SK-N-SH (cell line): Measurements from ENCODE around the gene OR10V1. TPM values are rescaled to one million over a fixed set of nuclear protein-coding genes. Genes with fewer than 3 reads are reported as not detected.

ENCODE experiments used
- CTCF ChIA-PET: fragments of 300-600, 350-600 bp; formaldehyde crosslinking; extraction: SDS; loops from one replicate; lab custom pipeline; 2021; lab: Yijun Ruan, JAX
- POLR2A ChIA-PET: fragments of 350-600 bp; sonication (Branson Sonifier 250); formaldehyde crosslinking; extraction: SDS; loops from one replicate; lab custom pipeline; 2020; ENCODE audit warnings: antibody characterized with exemption, inconsistent platforms; lab: Yijun Ruan, JAX
- DNase-seq: peaks from one replicate; pipeline ENCODE4 v3.0.0; 2012
- H2AFZ ChIP-seq: fragments of 200-600 bp; sonication (generic); 2 replicates; pipeline ENCODE4 v1.8.1; 2016; ENCODE audit warnings: antibody characterized with exemption, mild to moderate bottlenecking, low read depth
- H3F3A ChIP-seq: fragments of 200-600 bp; sonication (generic); replicated peaks from 2 replicates; pipeline ENCODE3; 2016; ENCODE audit warnings: antibody characterized with exemption, mild to moderate bottlenecking; ENCODE audit not compliant: insufficient read depth
- H3K27ac ChIP-seq, 2 experiments: fragments of 200-500 bp in 1 of 2; fragments of 200-600 bp in 1 of 2; sonication (Bioruptor generic) in 1 of 2; sonication (generic), shearing (Covaris generic) in 1 of 2; 2 replicates each; pipeline versions ENCODE4 v1.5.1 to v1.6.1; 2014 to 2016; ENCODE audit warnings: low read depth in 2 of 2, inconsistent platforms in 1 of 2, low read length in 1 of 2, mild to moderate bottlenecking in 1 of 2, mixed read lengths in 1 of 2
- H3K27me3 ChIP-seq: fragments of 200-600 bp; sonication (generic), shearing (Covaris generic); 2 replicates; pipeline ENCODE4 v1.6.1; 2016; ENCODE audit warnings: mixed run types; ENCODE audit not compliant: insufficient read depth
- H3K36me3 ChIP-seq, 2 experiments: fragments of 200-500 bp in 1 of 2; fragments of 200-600 bp in 1 of 2; sonication (Bioruptor generic) in 1 of 2; sonication (generic) in 1 of 2; replicated peaks in 1 of 2; 2 replicates each; pipeline versions ENCODE3 to v1.5.1; 2014 to 2016; ENCODE audit warnings: low read length in 1 of 2, mild to moderate bottlenecking in 1 of 2; ENCODE audit not compliant: insufficient read depth in 2 of 2, control insufficient read depth in 1 of 2
- H3K4me1 ChIP-seq, 2 experiments: fragments of 200-500 bp in 1 of 2; fragments of 200-600 bp in 1 of 2; sonication (Bioruptor generic) in 1 of 2; sonication (generic), shearing (Covaris generic) in 1 of 2; 2 replicates each; pipeline versions ENCODE4 v1.5.1 to v1.6.1; 2014 to 2016; ENCODE audit warnings: low read depth in 1 of 2, low read length in 1 of 2, mixed run types in 1 of 2; ENCODE audit not compliant: insufficient read depth in 2 of 2, control insufficient read depth in 1 of 2
- H3K4me2 ChIP-seq: fragments of 200-600 bp; sonication (generic), shearing (Covaris generic); 2 replicates; pipeline ENCODE4 v1.6.1; 2017; ENCODE audit warnings: mixed run types
- H3K4me3 ChIP-seq, 2 experiments: fragments of 200-500 bp in 1 of 2; fragments of 200-600 bp in 1 of 2; sonication (Bioruptor generic) in 1 of 2; sonication (generic), shearing (Covaris generic) in 1 of 2; 2 replicates each; pipeline versions ENCODE4 v1.5.1 to v1.8.1; 2014 to 2016; ENCODE audit warnings: low read depth in 2 of 2, inconsistent platforms in 1 of 2, low read length in 1 of 2, mild to moderate bottlenecking in 1 of 2, mixed read lengths in 1 of 2, moderate library complexity in 1 of 2
- H3K79me2 ChIP-seq: fragments of 200-600 bp; sonication (generic); 2 replicates; pipeline ENCODE4 v1.8.1; 2017; ENCODE audit warnings: mild to moderate bottlenecking; ENCODE audit not compliant: insufficient read depth
- H3K9ac ChIP-seq: fragments of 200-600 bp; sonication (generic); 2 replicates; pipeline ENCODE4 v1.6.1; 2017; ENCODE audit warnings: mixed run types
- H3K9me2 ChIP-seq: fragments of 200-600 bp; sonication (generic); 2 replicates; pipeline ENCODE4 v1.6.1; 2017; ENCODE audit warnings: mixed run types
- H3K9me3 ChIP-seq: fragments of 200-600 bp; sonication (generic); 2 replicates; pipeline ENCODE4 v1.6.1; 2017; ENCODE audit warnings: mixed run types, mild to moderate bottlenecking, moderate library complexity
- H4K20me1 ChIP-seq: fragments of 200-600 bp; sonication (generic); 2 replicates; pipeline ENCODE4 v1.6.1; 2017; ENCODE audit warnings: mild to moderate bottlenecking, mixed run types; ENCODE audit not compliant: insufficient read depth
- CHD2 ChIP-seq: fragments of 150-350 bp; IDR thresholded peaks from 2 replicates; pipeline ENCODE4 v1.6.1; 2018; ENCODE audit warnings: low read length; ENCODE audit not compliant: partially characterized antibody
- ELF1 ChIP-seq: IDR thresholded peaks from 2 replicates; pipeline ENCODE4 v1.4.0; 2012
- EP300 ChIP-seq, 2 experiments: IDR thresholded peaks; 2 replicates each; pipeline versions ENCODE4 v1.4.0 to v1.6.1; 2012; ENCODE audit warnings: borderline replicate concordance in 1 of 2, low read depth in 1 of 2, low read length in 1 of 2
- EZH2phosphoT487 ChIP-seq: fragments of 200-600 bp; sonication (generic); IDR thresholded peaks from 2 replicates; pipeline ENCODE4 v1.6.1; 2017; ENCODE audit warnings: low read depth, mixed run types, mild to moderate bottlenecking, antibody characterized with exemption, moderate library complexity, borderline replicate concordance
- FOSL2 ChIP-seq: IDR thresholded peaks from 2 replicates; pipeline ENCODE4 v1.4.0; 2012; ENCODE audit warnings: low read depth, mild to moderate bottlenecking, moderate library complexity, borderline replicate concordance
- FOXJ3 ChIP-seq: sonication (generic); formaldehyde crosslinking; IDR thresholded peaks from 2 replicates; pipeline ENCODE4 v1.5.1; 2020; ENCODE audit warnings: mild to moderate bottlenecking, missing genetic modification reagents
- GABPA ChIP-seq: IDR thresholded peaks from 2 replicates; pipeline ENCODE4 v1.4.0; 2012; ENCODE audit warnings: low read depth, mild to moderate bottlenecking
- MEF2A ChIP-seq: IDR thresholded peaks from 2 replicates; pipeline ENCODE4 v1.4.0; 2012; ENCODE audit warnings: low read depth, borderline replicate concordance
- MXI1 ChIP-seq: IDR thresholded peaks from 2 replicates; pipeline ENCODE4 v1.6.1; 2012; ENCODE audit warnings: mild to moderate bottlenecking, low read depth, low read length, improper control_type of control experiment
- NFIC ChIP-seq: IDR thresholded peaks from 2 replicates; pipeline ENCODE4 v1.4.0; 2012; ENCODE audit warnings: borderline replicate concordance
- NRF1 ChIP-seq: IDR thresholded peaks from 2 replicates; pipeline ENCODE4 v1.6.1; 2012; ENCODE audit warnings: low read depth, mild to moderate bottlenecking, low read length
- POLR2AphosphoS5 ChIP-seq: IDR thresholded peaks from 2 replicates; pipeline ENCODE4 v1.6.1; 2012; ENCODE audit warnings: low read depth, low read length
- RCOR1 ChIP-seq: fragments of 150-350 bp; IDR thresholded peaks from 2 replicates; pipeline ENCODE4 v1.6.1; 2017; ENCODE audit warnings: antibody characterized with exemption, low read length
- SIN3A ChIP-seq: IDR thresholded peaks from 2 replicates; pipeline ENCODE4 v1.6.1; 2012; ENCODE audit warnings: low read depth, mild to moderate bottlenecking, low read length, moderate library complexity, borderline replicate concordance
- SMC3 ChIP-seq: IDR thresholded peaks from 2 replicates; pipeline ENCODE4 v1.6.1; 2012; ENCODE audit warnings: low read depth, low read length, improper control_type of control experiment
- TAF1 ChIP-seq: IDR thresholded peaks from 2 replicates; pipeline ENCODE4 v1.6.1; 2012; ENCODE audit warnings: low read depth, mild to moderate bottlenecking, low read length, moderate library complexity, borderline replicate concordance
- TCF12 ChIP-seq: IDR thresholded peaks from 2 replicates; pipeline ENCODE4 v1.4.0; 2012
- TEAD4 ChIP-seq: IDR thresholded peaks from 2 replicates; pipeline ENCODE4 v1.4.0; 2012; ENCODE audit warnings: mild to moderate bottlenecking, borderline replicate concordance; ENCODE audit not compliant: insufficient read depth
- YY1 ChIP-seq: IDR thresholded peaks from 2 replicates; pipeline ENCODE4 v1.4.0; 2012; ENCODE audit warnings: low read depth, mild to moderate bottlenecking
- WGBS: methylation state at CpG from one replicate; pipeline ENCODE4 v1.1.6; 2017; ENCODE audit warnings: low lambda C conversion rate; 5-methylcytosine and 5-hydroxymethylcytosine counted together
- polyA plus RNA-seq, 3 experiments: library from polyadenylated mRNA; depleted of rRNA; stranded (reverse); fragments of >200 nt; gene quantifications; 2 replicates each; pipeline ENCODE4 v1.2.3, GENCODE V29; 2012
- TF ChIP-seq, protein P1 (sequence below): fragments of 150-350 bp; IDR thresholded peaks from 2 replicates; pipeline ENCODE4 v1.6.1; 2016; ENCODE audit warnings: mild to moderate bottlenecking, low read depth, low read length
- TF ChIP-seq, protein P2 (sequence below): fragments of 200-600 bp; sonication (generic); IDR thresholded peaks from 2 replicates; pipeline ENCODE4 v1.6.1; 2017; ENCODE audit warnings: antibody characterized with exemption, mild to moderate bottlenecking, moderate library complexity
- TF ChIP-seq, protein P3 (sequence below): IDR thresholded peaks from 2 replicates; pipeline ENCODE4; 2012
- TF ChIP-seq, protein P4 (sequence below): IDR thresholded peaks from 2 replicates; pipeline ENCODE4 v1.6.1; 2012; ENCODE audit warnings: mild to moderate bottlenecking, low read depth, low read length, moderate library complexity
- TF ChIP-seq, protein P5 (sequence below): IDR thresholded peaks from 2 replicates; pipeline ENCODE4 v1.4.0; 2012; ENCODE audit warnings: low read depth, borderline replicate concordance

The OR10V1 gene
- polyA plus RNA-seq, 1 of the 3 experiments (the other 2 are of a cell fraction) = not detected

DNA sequence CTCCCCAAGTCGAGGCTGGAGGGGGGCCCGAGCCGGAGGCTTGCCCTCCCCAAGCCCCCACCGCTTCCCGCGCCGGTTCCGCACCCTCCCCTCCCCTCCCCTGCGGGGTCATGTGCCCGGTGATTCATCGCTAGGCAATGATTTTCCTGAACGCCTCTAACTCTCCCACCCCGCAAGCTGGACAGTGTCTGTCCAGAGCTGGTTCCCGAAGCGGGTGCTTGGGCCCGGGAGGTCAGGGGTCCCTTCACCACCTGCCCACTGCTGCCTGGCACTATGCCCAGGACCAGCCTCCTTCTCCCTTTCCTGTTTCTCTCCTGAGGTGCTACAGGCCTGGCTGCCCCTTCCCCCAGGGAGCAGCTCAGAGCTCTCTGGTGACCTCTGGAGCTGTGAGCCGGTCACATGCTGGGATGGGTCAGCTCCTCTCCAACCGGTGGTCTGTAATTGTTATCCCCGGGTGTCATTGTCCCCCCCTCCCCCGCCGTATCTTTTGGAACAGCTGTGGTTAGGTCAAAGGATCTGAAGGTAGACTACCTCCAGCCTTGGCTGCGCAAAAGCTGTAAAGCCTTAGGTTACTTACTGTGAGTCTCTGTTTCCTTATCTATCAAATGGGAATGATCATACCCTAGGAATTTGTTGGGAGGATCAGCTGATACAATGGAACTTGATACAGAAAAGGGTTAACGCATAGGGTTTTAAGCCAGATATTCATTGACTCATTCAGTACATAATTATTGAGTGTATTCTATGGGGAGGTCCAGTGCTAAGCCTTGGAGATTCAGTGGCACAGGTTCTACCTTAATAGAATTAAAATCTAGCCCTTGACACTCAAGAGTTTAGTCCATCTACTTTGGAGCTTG lies 42.3 kb upstream of the OR10V1 start:
- peaks cover 2 to 7% of the 10 kb centered on the region in 2 experiments for H3K36me3 ChIP-seq
- 17% methylated on average over 11 of the region's 23 CpGs for WGBS
- H3K9me2 ChIP-seq = no peaks in the 10 kb centered on the region
- peak overlapping the region; percentile 91 for H3K4me2 ChIP-seq
- POLR2A ChIA-PET = interaction anchor here (0.7 to 1.0 kb wide), 4 partner anchors 36 to 219 kb away, joined by 3 to 4 read pairs (median 4); partner anchors contain the start of gene MRPL16
- peak overlapping the region; percentile 62 to 86; a peak in 3 of 4 replicates for H3K27ac ChIP-seq
- H3K9me3 ChIP-seq = no peaks in the 10 kb centered on the region
- H3K4me1 ChIP-seq = peaks cover 0 to 16% of the 10 kb centered on the region in 2 experiments; a peak in 2 of 4 replicates
- H3K27me3 ChIP-seq = no peaks in the 10 kb centered on the region
- H3F3A ChIP-seq = peaks cover 13% of the 10 kb centered on the region
- CTCF ChIA-PET = interaction anchor here (0.8 to 5.2 kb wide), 8 partner anchors 11 to 139 kb away, joined by 3 to 88 read pairs (median 6); partner anchors contain the start of gene MRPL16
- peak overlapping the region; percentile 92 for H3K9ac ChIP-seq
- peak; percentile 62 for DNase-seq
- H2AFZ ChIP-seq = no peak overlapping the region
- peaks cover 53% of the 10 kb centered on the region for H3K79me2 ChIP-seq
- peak overlapping the region; percentile 90 to 91 for H3K4me3 ChIP-seq
- peaks cover 42% of the 10 kb centered on the region for H4K20me1 ChIP-seq
- no peak for TF ChIP-seq SMC3
- TF ChIP-seq, protein P1, sequence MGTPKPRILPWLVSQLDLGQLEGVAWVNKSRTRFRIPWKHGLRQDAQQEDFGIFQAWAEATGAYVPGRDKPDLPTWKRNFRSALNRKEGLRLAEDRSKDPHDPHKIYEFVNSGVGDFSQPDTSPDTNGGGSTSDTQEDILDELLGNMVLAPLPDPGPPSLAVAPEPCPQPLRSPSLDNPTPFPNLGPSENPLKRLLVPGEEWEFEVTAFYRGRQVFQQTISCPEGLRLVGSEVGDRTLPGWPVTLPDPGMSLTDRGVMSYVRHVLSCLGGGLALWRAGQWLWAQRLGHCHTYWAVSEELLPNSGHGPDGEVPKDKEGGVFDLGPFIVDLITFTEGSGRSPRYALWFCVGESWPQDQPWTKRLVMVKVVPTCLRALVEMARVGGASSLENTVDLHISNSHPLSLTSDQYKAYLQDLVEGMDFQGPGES = no peak
- TF ChIP-seq SIN3A = 0 out of 2 replicates have a peak, but pooled peaks have one; percentile 67
- peak; percentile 46 for TF ChIP-seq NFIC
- peak; percentile 45; the same call in 1 of the 2 replicates for TF ChIP-seq TCF12
- no peak for TF ChIP-seq TEAD4
- TF ChIP-seq, protein P2, sequence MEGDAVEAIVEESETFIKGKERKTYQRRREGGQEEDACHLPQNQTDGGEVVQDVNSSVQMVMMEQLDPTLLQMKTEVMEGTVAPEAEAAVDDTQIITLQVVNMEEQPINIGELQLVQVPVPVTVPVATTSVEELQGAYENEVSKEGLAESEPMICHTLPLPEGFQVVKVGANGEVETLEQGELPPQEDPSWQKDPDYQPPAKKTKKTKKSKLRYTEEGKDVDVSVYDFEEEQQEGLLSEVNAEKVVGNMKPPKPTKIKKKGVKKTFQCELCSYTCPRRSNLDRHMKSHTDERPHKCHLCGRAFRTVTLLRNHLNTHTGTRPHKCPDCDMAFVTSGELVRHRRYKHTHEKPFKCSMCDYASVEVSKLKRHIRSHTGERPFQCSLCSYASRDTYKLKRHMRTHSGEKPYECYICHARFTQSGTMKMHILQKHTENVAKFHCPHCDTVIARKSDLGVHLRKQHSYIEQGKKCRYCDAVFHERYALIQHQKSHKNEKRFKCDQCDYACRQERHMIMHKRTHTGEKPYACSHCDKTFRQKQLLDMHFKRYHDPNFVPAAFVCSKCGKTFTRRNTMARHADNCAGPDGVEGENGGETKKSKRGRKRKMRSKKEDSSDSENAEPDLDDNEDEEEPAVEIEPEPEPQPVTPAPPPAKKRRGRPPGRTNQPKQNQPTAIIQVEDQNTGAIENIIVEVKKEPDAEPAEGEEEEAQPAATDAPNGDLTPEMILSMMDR = no peak
- no peak for TF ChIP-seq FOXJ3
- TF ChIP-seq EP300 (IDR thresholded peaks at IDR 0.05; ENCODE audit: borderline replicate concordance in 1 of 2, low read depth in 1 of 2, low read length in 1 of 2) = no peak
- TF ChIP-seq, protein P3, sequence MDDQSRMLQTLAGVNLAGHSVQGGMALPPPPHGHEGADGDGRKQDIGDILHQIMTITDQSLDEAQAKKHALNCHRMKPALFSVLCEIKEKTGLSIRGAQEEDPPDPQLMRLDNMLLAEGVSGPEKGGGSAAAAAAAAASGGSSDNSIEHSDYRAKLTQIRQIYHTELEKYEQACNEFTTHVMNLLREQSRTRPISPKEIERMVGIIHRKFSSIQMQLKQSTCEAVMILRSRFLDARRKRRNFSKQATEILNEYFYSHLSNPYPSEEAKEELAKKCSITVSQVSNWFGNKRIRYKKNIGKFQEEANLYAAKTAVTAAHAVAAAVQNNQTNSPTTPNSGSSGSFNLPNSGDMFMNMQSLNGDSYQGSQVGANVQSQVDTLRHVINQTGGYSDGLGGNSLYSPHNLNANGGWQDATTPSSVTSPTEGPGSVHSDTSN = no peak
- no peak for TF ChIP-seq NRF1
- TF ChIP-seq MXI1 = no peak
- peak; percentile 76; the same call in 1 of the 2 replicates for TF ChIP-seq FOSL2
- no peak for TF ChIP-seq ELF1
- TF ChIP-seq MEF2A = no peak
- TF ChIP-seq POLR2AphosphoS5 = no peak; the same call in 1 of the 2 replicates
- TF ChIP-seq YY1 = no peak
- TF ChIP-seq CHD2 = no peak
- TF ChIP-seq TAF1 = no peak
- TF ChIP-seq GABPA = no peak
- no peak for TF ChIP-seq RCOR1
- TF ChIP-seq, protein P4, sequence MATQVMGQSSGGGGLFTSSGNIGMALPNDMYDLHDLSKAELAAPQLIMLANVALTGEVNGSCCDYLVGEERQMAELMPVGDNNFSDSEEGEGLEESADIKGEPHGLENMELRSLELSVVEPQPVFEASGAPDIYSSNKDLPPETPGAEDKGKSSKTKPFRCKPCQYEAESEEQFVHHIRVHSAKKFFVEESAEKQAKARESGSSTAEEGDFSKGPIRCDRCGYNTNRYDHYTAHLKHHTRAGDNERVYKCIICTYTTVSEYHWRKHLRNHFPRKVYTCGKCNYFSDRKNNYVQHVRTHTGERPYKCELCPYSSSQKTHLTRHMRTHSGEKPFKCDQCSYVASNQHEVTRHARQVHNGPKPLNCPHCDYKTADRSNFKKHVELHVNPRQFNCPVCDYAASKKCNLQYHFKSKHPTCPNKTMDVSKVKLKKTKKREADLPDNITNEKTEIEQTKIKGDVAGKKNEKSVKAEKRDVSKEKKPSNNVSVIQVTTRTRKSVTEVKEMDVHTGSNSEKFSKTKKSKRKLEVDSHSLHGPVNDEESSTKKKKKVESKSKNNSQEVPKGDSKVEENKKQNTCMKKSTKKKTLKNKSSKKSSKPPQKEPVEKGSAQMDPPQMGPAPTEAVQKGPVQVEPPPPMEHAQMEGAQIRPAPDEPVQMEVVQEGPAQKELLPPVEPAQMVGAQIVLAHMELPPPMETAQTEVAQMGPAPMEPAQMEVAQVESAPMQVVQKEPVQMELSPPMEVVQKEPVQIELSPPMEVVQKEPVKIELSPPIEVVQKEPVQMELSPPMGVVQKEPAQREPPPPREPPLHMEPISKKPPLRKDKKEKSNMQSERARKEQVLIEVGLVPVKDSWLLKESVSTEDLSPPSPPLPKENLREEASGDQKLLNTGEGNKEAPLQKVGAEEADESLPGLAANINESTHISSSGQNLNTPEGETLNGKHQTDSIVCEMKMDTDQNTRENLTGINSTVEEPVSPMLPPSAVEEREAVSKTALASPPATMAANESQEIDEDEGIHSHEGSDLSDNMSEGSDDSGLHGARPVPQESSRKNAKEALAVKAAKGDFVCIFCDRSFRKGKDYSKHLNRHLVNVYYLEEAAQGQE = peak; percentile 69; the same call in 1 of the 2 replicates
- TF ChIP-seq EZH2phosphoT487 = no peak
- TF ChIP-seq, protein P5, sequence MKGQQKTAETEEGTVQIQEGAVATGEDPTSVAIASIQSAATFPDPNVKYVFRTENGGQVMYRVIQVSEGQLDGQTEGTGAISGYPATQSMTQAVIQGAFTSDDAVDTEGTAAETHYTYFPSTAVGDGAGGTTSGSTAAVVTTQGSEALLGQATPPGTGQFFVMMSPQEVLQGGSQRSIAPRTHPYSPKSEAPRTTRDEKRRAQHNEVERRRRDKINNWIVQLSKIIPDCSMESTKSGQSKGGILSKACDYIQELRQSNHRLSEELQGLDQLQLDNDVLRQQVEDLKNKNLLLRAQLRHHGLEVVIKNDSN = peak; percentile 88
